OCI-LY3 (cell line): ENCODE data around the gene TMEM161B.

Experiments used
- CTCF ChIP-seq: fragments of 200-600, 300-600 bp; sonication (generic); IDR thresholded peaks from 2 replicates; pipeline ENCODE4 v1.5.1; 2014; ENCODE audit warnings: antibody characterized with exemption, low read length, low read depth
- EZH2phosphoT487 ChIP-seq: fragments of 200-600 bp; shearing (Covaris generic); IDR thresholded peaks from 2 replicates; pipeline ENCODE4 v1.6.1; 2018; ENCODE audit warnings: antibody characterized with exemption, mixed run types, low read depth

DNA sequence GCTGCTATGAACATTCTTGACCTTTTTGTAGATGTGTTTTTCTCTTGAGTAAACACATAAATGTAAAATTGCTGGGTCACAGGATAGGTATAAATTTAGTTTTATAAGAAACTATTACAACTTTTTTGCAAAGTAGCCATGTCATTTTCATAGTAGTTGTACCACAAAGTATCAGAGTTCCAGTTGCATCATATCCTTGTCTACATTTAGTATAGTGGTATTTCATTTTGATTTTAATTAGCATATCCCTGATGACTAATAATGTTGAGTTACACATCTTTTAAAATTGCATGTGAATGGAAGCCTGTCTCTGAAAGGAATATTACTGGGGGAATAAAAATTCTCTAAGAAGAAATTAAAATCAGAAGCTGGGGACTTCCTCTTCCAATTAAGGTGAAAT lies 85.4 kb downstream of the TMEM161B start:
- no peak for TF ChIP-seq CTCF
- no peak for TF ChIP-seq EZH2phosphoT487
